Measurements from ENCODE around the gene DEAF1. TPM values are rescaled to one million over a fixed set of nuclear protein-coding genes. Genes with fewer than 3 reads are reported as not detected.

Gene DEAF1
- total and polyA plus RNA-seq, 9 of the 15 experiments (the other 6 are each of a cell fraction or from before 2014, with no cell fraction given), result 2.0 to 69.1 (median 26.8) TPM

DNA sequence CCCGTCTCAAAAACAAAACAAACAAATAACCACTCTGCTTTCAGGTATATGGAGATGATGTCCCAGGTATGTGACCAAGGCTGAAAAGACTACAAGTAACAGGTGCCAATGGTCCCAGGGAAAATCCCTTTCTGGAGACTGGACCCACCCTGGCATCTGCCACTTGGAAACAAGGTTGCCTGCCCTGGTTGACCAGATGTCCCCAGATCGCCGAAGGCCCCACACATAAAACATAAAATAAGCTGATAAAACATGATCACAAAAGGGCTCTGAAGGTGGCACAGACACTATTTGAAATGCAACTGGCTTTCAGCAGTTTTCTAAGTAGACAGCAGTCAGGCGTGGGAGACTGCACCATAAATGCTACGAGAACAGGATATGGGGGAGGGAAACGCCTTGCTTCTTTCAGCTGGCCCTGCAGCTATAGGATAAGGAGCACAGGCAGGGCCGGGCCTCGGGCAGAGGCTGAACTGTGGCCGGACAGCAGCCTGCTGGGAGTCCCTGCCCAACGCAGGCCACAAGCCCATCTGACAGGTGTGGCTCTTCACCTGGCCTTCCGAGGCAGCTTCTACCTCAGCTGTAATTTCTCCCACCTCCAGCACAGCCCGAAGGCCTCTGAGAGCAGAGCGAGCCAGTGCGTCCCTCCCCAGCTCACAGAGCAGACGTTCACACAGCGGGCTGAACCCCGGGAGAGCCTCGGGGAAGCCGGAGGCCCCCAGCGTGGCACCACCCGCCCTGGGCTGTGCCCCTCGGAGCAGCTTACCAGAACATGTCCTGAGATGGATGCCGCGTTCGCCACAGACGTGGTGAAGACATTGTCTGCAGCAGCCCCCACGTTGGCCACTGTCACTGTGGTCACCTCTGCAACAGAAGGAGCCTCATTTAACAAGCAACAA lies 4.0 kb downstream of the DEAF1 start (continued):
- TF ChIP-seq WHSC1 (IDR thresholded peaks at IDR 0.05; ENCODE audit: low read length) (no peak), ZZZ3 (IDR thresholded peaks at IDR 0.05) (no peak), HNRNPL (IDR thresholded peaks at IDR 0.05; ENCODE audit: low read depth, low read length) (no peak), NR1H2 (CRISPR knock-in tag; IDR thresholded peaks at IDR 0.05) (no peak), ZBTB8A (IDR thresholded peaks at IDR 0.05; ENCODE audit: partially characterized antibody) (no peak), GMEB1 (CRISPR knock-in tag; IDR thresholded peaks at IDR 0.05) (no peak), HMGN3 (IDR thresholded peaks at IDR 0.05; ENCODE audit: borderline replicate concordance, extremely low read depth, insufficient read length, low read depth, low read length) (no peak), DLX4 (CRISPR knock-in tag; IDR thresholded peaks at IDR 0.05) (no peak)
- TF ChIP-seq, protein P1, sequence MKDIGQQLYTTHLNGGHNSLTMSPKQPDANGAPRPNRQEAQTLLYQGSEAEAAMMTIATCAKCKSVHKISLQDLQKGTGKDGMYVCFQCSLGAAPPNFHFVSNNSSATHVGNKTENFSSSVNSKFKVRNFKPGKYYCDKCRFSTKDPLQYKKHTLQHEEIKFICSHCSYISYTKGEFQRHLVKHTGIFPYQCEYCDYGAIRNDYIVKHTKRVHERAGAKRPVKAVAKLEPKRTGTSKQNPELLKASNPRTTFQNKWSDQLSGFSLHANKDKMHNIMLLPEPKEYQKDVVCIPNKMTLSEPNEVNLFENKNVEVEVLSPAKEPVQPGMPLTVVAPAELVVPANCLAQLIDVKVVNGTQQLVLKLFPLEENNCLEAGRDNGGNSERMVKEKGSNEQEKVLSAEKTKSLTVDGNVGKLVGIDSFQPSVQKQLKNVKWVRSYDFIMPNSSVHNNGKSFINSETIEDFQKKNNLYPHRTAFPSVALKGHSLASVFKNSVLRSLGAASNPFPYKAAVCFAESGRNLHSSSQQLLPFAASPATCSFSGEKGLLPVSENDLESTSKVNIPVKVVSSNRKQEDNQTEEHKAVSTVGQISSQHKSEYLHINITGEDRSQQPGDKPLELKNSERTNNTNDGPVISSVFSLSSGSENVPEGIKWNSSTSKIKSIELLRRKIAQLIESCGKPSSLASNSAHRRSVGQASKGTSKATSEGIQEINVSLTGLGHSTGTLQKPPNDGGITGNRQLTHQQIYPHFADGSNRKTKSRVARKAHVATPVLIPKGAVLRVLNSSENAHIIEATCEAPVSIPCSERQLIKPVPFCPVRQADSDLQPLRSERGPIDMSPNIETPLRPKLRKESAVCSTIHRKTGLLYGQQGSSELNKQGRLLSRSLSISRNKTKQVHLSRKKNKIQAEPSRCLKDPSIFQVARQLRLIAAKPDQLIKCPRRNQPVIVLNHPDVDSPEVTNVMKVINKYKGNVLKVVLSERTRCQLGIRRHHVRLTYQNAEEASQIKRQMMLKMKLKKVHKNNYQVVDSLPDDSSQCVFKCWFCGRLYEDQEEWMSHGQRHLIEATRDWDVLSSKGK (CRISPR knock-in tag; IDR thresholded peaks at IDR 0.05), result no peak
- TF ChIP-seq, protein P2, sequence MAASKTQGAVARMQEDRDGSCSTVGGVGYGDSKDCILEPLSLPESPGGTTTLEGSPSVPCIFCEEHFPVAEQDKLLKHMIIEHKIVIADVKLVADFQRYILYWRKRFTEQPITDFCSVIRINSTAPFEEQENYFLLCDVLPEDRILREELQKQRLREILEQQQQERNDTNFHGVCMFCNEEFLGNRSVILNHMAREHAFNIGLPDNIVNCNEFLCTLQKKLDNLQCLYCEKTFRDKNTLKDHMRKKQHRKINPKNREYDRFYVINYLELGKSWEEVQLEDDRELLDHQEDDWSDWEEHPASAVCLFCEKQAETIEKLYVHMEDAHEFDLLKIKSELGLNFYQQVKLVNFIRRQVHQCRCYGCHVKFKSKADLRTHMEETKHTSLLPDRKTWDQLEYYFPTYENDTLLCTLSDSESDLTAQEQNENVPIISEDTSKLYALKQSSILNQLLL (CRISPR knock-in tag; IDR thresholded peaks at IDR 0.05; ENCODE audit: borderline replicate concordance), result no peak
- TF ChIP-seq, protein P3, sequence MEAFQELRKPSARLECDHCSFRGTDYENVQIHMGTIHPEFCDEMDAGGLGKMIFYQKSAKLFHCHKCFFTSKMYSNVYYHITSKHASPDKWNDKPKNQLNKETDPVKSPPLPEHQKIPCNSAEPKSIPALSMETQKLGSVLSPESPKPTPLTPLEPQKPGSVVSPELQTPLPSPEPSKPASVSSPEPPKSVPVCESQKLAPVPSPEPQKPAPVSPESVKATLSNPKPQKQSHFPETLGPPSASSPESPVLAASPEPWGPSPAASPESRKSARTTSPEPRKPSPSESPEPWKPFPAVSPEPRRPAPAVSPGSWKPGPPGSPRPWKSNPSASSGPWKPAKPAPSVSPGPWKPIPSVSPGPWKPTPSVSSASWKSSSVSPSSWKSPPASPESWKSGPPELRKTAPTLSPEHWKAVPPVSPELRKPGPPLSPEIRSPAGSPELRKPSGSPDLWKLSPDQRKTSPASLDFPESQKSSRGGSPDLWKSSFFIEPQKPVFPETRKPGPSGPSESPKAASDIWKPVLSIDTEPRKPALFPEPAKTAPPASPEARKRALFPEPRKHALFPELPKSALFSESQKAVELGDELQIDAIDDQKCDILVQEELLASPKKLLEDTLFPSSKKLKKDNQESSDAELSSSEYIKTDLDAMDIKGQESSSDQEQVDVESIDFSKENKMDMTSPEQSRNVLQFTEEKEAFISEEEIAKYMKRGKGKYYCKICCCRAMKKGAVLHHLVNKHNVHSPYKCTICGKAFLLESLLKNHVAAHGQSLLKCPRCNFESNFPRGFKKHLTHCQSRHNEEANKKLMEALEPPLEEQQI (IDR thresholded peaks at IDR 0.05), result no peak
- TF ChIP-seq, protein P4, sequence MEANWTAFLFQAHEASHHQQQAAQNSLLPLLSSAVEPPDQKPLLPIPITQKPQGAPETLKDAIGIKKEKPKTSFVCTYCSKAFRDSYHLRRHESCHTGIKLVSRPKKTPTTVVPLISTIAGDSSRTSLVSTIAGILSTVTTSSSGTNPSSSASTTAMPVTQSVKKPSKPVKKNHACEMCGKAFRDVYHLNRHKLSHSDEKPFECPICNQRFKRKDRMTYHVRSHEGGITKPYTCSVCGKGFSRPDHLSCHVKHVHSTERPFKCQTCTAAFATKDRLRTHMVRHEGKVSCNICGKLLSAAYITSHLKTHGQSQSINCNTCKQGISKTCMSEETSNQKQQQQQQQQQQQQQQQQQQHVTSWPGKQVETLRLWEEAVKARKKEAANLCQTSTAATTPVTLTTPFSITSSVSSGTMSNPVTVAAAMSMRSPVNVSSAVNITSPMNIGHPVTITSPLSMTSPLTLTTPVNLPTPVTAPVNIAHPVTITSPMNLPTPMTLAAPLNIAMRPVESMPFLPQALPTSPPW (CRISPR knock-in tag; IDR thresholded peaks at IDR 0.05), result peak; percentile 44; the same call in 1 of the 2 replicates
- TF ChIP-seq, protein P5, sequence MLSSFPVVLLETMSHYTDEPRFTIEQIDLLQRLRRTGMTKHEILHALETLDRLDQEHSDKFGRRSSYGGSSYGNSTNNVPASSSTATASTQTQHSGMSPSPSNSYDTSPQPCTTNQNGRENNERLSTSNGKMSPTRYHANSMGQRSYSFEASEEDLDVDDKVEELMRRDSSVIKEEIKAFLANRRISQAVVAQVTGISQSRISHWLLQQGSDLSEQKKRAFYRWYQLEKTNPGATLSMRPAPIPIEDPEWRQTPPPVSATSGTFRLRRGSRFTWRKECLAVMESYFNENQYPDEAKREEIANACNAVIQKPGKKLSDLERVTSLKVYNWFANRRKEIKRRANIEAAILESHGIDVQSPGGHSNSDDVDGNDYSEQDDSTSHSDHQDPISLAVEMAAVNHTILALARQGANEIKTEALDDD (IDR thresholded peaks at IDR 0.05), result no peak
